KMS-11 (cell line): ENCODE measurements around the gene MYO3B.

Source experiments
- H2AFZ ChIP-seq: fragments of 200-600 bp; sonication (generic); 2 replicates; pipeline ENCODE4 v1.6.1; 2016; ENCODE audit warnings: antibody characterized with exemption, mixed run types, low read depth
- H3K27ac ChIP-seq: fragments of 200-600 bp; sonication (generic); 2 replicates; pipeline ENCODE4 v1.6.1; 2016; ENCODE audit warnings: mild to moderate bottlenecking, mixed run types
- H3K27me3 ChIP-seq: fragments of 200-600 bp; sonication (generic); 2 replicates; pipeline ENCODE4 v1.6.1; 2017; ENCODE audit warnings: mild to moderate bottlenecking, low read depth, mixed run types, moderate library complexity; ENCODE audit not compliant: insufficient read depth
- H3K36me3 ChIP-seq: fragments of 200-600 bp; sonication (generic); 2 replicates; pipeline ENCODE4 v1.6.1; 2017; ENCODE audit warnings: mild to moderate bottlenecking, mixed run types; ENCODE audit not compliant: insufficient read depth
- H3K4me1 ChIP-seq: fragments of 200-600 bp; sonication (generic); 2 replicates; pipeline ENCODE4 v1.6.1; 2016; ENCODE audit warnings: mild to moderate bottlenecking, low read depth, mixed run types; ENCODE audit not compliant: poor library complexity, severe bottlenecking
- H3K4me2 ChIP-seq: fragments of 200-600 bp; sonication (generic); 2 replicates; pipeline ENCODE4 v1.7.0; 2016; ENCODE audit warnings: mild to moderate bottlenecking, mixed run types
- H3K4me3 ChIP-seq: fragments of 200-600 bp; sonication (generic); IDR thresholded peaks from 2 replicates; pipeline ENCODE4 v1.6.1; 2017; ENCODE audit warnings: low read depth, low read length, mixed read lengths; ENCODE audit not compliant: insufficient read depth
- H3K79me2 ChIP-seq: fragments of 200-600 bp; sonication (generic); 2 replicates; pipeline ENCODE4 v1.6.1; 2016; ENCODE audit warnings: low read depth, mixed run types; ENCODE audit not compliant: insufficient read depth
- H3K9ac ChIP-seq: fragments of 200-600 bp; sonication (generic); 2 replicates; pipeline ENCODE4 v1.6.1; 2016; ENCODE audit warnings: mild to moderate bottlenecking, mixed run types
- H4K20me1 ChIP-seq: fragments of 200-600 bp; sonication (generic); 2 replicates; pipeline ENCODE4 v1.6.1; 2016; ENCODE audit warnings: mild to moderate bottlenecking, mixed run types; ENCODE audit not compliant: insufficient read depth
- CTCF ChIP-seq: fragments of 200-600 bp; sonication (generic); conservative IDR thresholded peaks from 2 replicates; pipeline ENCODE4 v1.6.1; 2017; ENCODE audit warnings: low read depth, mild to moderate bottlenecking, antibody characterized with exemption, low read length, moderate library complexity, mixed read lengths

Gene MYO3B

DNA sequence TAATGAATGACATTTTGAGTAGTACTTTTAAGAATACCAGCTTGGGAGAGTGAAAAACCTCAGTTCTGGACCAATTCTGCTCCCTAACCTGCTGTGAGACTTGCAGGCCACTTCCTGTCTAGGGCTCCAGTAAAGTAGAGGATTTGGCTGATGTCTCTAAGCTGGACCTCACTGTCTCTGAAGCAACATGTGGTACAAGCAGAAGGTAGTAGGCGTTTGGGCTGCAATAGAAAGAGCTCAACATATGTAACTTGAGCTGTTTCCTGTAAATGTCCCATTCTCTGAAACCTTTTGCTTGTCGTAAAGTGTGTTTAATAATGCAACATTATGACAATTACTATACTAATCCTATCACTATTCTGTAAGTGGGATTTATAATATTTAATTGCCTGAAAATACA lies 213.1 kb downstream of the MYO3B start:
- no peak overlapping the region for H3K9ac ChIP-seq
- no peak overlapping the region for H2AFZ ChIP-seq
- H4K20me1 ChIP-seq, result no peaks in the 10 kb centered on the region
- H3K4me2 ChIP-seq, result no peak overlapping the region
- no peaks in the 10 kb centered on the region for H3K4me1 ChIP-seq
- H3K79me2 ChIP-seq, result no peaks in the 10 kb centered on the region
- no peak overlapping the region for H3K27ac ChIP-seq
- H3K36me3 ChIP-seq, result no peaks in the 10 kb centered on the region
- TF ChIP-seq CTCF, result no peak
- H3K4me3 ChIP-seq, result no peak overlapping the region
- H3K27me3 ChIP-seq, result no peaks in the 10 kb centered on the region

DNA sequence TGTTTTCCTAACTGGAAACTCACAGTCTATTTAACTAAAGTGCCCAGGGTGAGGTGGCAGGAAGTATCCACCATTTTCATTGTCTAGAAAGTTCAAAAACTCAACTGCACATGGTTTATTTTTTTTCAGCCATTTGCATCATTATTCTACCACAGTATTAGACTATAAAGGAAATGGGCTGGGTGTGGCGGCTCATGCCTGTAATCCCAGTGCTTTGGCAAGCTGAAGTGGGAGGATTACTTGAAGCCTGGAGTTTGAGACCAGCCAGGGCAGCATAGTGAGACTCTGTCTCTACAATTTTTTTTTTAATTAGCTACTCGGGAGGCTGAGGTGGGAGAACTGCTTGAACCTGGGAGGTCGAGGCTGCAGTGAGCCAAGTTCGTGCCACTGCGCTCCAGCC lies 213.8 kb downstream of the MYO3B start:
- no peak for TF ChIP-seq CTCF
- H3K4me2 ChIP-seq, result no peak overlapping the region

GRCh38 chr2:170393861-170394498 lies 216.0 kb downstream of the MYO3B start:
- no peaks in the 10 kb centered on the region for H3K4me1 ChIP-seq
- H3K4me3 ChIP-seq, result no peak overlapping the region
- H3K9ac ChIP-seq, result no peak overlapping the region
- no peaks in the 10 kb centered on the region for H3K79me2 ChIP-seq
- no peaks in the 10 kb centered on the region for H3K27me3 ChIP-seq
- no peaks in the 10 kb centered on the region for H3K36me3 ChIP-seq
- no peak overlapping the region for H2AFZ ChIP-seq
- H3K27ac ChIP-seq, result no peak overlapping the region
- H3K4me2 ChIP-seq, result no peak overlapping the region
- H4K20me1 ChIP-seq, result no peaks in the 10 kb centered on the region
- no peak for TF ChIP-seq CTCF

More for the DNA sequence above, 213.8 kb downstream of the MYO3B start:
- Histone ChIP-seq H3K27ac (no peak overlapping the region), H3K4me3 (no peak overlapping the region), H3K27me3 (no peaks in the 10 kb centered on the region), H3K36me3 (no peaks in the 10 kb centered on the region), H2AFZ (no peak overlapping the region), H3K4me1 (no peaks in the 10 kb centered on the region), H3K79me2 (no peaks in the 10 kb centered on the region), H3K9ac (no peak overlapping the region), H4K20me1 (no peaks in the 10 kb centered on the region)

GRCh38 chr2:170394641-170395387 lies 216.9 kb downstream of the MYO3B start:
- no peaks in the 10 kb centered on the region for H3K36me3 ChIP-seq
- H3K4me2 ChIP-seq, result no peak overlapping the region
- H3K4me3 ChIP-seq, result no peak overlapping the region
- no peak overlapping the region for H3K27ac ChIP-seq
- no peaks in the 10 kb centered on the region for H3K4me1 ChIP-seq
- H3K79me2 ChIP-seq, result no peaks in the 10 kb centered on the region
- no peaks in the 10 kb centered on the region for H3K27me3 ChIP-seq
- H2AFZ ChIP-seq, result no peak overlapping the region
- TF ChIP-seq CTCF, result no peak
- H3K9ac ChIP-seq, result no peak overlapping the region
- H4K20me1 ChIP-seq, result no peaks in the 10 kb centered on the region
